Activated naive CD4-positive, alpha-beta T cell treated with anti-CD3 and anti-CD28 coated beads, Interleukin-2, amount 10 ng/mL, durations not matched to agents 5 hours and 36 hours (primary cell): ENCODE measurements around the gene MYO1G. TPM values are rescaled to one million over a fixed set of nuclear protein-coding genes. Genes with fewer than 3 reads are reported as not detected.

ENCODE experiments used
- total RNA-seq, 2 experiments: library from RNA; stranded (reverse); gene quantifications; one replicate each; pipeline ENCODE4 v1.2.3, GENCODE V29; 2021

MYO1G gene
- 100 to 1,000 TPM; 371 to 382 TPM for total RNA-seq

DNA sequence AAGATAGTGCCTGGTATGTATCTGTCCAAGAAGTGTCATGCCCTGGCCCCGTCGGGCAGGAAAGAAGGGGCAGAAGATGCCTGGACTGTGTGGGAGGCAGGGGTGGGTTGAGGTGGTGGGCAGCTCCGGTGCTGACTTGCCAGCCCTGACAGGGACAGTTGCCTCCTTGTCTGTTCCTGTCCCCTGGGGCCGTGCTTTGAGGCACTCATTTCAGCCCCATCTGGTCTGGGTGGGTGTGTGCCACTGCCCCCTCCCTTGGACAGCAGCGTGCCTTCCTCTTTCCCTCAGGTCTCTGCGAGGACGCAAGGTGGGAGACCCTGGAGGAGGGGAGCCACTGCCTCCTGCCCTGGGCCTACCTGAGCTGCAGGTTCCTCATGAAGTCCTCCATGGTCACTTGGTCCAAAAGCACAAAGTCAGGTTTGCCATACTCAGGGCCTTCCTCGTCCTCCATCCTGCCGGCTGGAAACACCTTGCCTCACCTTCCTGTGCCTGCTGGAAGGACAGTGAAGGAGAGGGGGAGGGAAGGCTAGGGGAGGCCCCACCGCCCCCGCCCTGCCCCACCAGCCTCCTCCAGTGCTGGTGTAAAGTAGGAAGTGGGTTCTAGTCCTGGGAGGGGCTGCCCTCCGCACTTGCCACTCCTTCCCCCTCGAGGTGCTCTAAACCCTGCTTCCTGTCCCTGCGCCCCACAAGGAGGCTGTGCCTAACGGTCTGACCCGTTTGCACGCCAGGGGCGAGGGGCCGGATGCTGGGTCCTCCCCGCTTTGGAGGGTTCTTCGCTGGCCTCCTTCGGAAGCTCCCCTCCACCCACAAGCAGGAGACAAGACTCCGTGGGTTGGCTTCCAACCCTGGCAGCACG, at the start of gene MYO1G:
MYO1G (minus strand) TSS at position 505 of the 856 bp plus-strand sequence; CDS start at position 451, 54 bp downstream.

DNA sequence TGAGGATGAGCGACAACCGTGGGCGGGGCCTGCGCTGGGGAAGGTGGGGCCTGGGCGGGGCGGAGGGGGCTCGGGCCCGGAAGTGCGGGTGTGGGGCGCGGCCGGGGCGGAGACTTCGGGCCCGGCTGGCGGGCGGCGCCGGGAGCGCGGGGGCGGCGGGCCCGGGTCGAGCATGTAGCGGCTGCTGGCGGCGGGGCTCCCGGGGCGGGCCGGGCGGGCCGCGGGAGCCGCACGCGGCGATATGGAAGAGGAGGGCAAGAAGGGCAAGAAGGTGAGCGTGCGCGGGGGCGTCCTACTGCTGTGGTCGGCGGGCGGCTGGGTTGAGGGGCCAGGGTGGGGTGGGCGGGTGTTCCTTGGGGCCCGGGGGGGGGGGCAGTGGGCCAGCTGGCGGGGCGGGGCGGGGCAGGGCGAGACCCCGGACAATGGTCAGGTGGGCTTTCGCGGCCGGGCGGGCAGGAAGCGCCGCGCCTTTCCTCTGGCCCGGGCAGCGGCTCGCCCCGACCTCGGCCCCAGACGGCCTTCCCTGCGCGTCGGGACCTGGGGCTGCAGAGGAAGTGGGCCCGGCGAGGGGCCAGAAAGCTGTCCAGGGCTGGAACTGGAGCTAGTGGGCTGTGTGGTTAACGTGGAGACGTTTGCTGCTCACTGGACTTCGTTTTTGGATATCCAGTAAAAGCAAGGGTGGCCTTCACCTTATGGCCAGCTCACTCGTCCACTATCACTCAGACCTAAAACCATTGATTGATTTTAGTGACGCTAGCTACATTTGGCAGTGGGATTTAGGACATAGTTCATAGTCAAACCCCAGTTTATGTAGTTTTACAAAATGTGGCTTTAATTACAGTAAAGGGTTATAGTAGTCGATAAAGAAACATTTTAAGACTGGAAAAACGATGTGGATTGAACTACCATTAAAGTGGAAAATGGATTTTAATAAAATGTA, 21.5 kb upstream of the MYO1G start, which contains the start of gene CCM2:
CCM2 (plus strand) TSS at position 109 of the 940 bp plus-strand sequence; CDS start at position 242, 133 bp downstream.

Other genes starting within 250 kb of the MYO1G start
- 100 to 1,000 TPM in 1 of 2 experiments, 10 to 100 TPM in 1; 98.4 to 108 TPM for gene ZMIZ2, start 230.2 kb downstream of the MYO1G start, total RNA-seq
- 1,000 to 10,000 TPM; 2,212 to 2,296 TPM for gene PPIA, start 182.3 kb downstream of the MYO1G start, total RNA-seq
- 100 to 1,000 TPM; 340 to 341 TPM for gene H2AZ2, start 130.9 kb downstream of the MYO1G start, total RNA-seq
- gene PURB, start 93.5 kb downstream of the MYO1G start, total RNA-seq: 10 to 100 TPM; 22.9 to 24.2 TPM
- gene CCM2, start 21.2 kb upstream of the MYO1G start, total RNA-seq: 100 to 1,000 TPM; 118 to 125 TPM
- gene NACAD, start 110.0 kb upstream of the MYO1G start, total RNA-seq: not detected
- gene TBRG4, start 132.7 kb upstream of the MYO1G start, total RNA-seq: 100 to 1,000 TPM; 107 to 109 TPM
- gene RAMP3, start 178.8 kb upstream of the MYO1G start, total RNA-seq: not detected